Activated CD4-positive, alpha-beta T cell treated with anti-CD3 and anti-CD28 coated beads, Interleukin-2, amount 10 ng/mL, durations not matched to agents 24 days and 14 days (primary cell): ENCODE measurements around the gene OR13G1. TPM values are rescaled to one million over a fixed set of nuclear protein-coding genes. Genes with fewer than 3 reads are reported as not detected.
"Not testable (repeated sequence)": the region's sequence is repeated elsewhere in the genome, so short reads cannot be mapped to it uniquely, and the experiment has no call there.

Experiments used
- DNase-seq: peaks from one replicate; pipeline ENCODE4 v3.0.0; 2022
- H3K27ac Mint-ChIP-seq: one replicate; pipeline ENCODE4 v1.8.0; 2022; ENCODE audit warnings: mild to moderate bottlenecking, mixed read lengths
- H3K27me3 Mint-ChIP-seq: one replicate; pipeline ENCODE4 v1.8.0; 2022; ENCODE audit warnings: mixed read lengths
- H3K36me3 Mint-ChIP-seq: one replicate; pipeline ENCODE4 v1.8.0; 2022; ENCODE audit warnings: low read depth, mild to moderate bottlenecking, mixed read lengths
- H3K4me1 Mint-ChIP-seq: one replicate; pipeline ENCODE4 v1.8.0; 2021; ENCODE audit warnings: mixed read lengths
- H3K4me3 Mint-ChIP-seq: one replicate; pipeline ENCODE4 v1.8.0; 2022; ENCODE audit warnings: mild to moderate bottlenecking, moderate library complexity, mixed read lengths
- H3K9me3 Mint-ChIP-seq: one replicate; pipeline ENCODE4 v1.8.0; 2021; ENCODE audit warnings: mixed read lengths
- intact Hi-C: fragments of 100-400 bp; cut with micrococcal nuclease; formaldehyde crosslinking; loops from one replicate; pipeline ENCODE4 v1.15.1; 2023
- total RNA-seq: library from RNA; stranded (reverse); gene quantifications from 2 replicates; pipeline ENCODE4 v1.2.3, GENCODE V29; 2022

OR13G1 gene
- not detected in 2 replicates for total RNA-seq

GRCh38 chr1:247679639-247680038 lies at the start of gene OR13G1:
Gene OR13G1, minus strand, starts transcription at chr1:247679739. Its CDS starts 6,698 bp downstream, at chr1:247673041.
- Mint-ChIP-seq H3K4me1 (no peaks in the 10 kb centered on the region), H3K36me3 (no peaks in the 10 kb centered on the region), H3K27ac (no peak within 1 kb of the TSS), H3K4me3 (no peak within 1 kb of the TSS), H3K9me3 (no peaks in the 10 kb centered on the region), H3K27me3 (no peaks in the 10 kb centered on the region)
- DNase-seq = no peak
- intact Hi-C loops = no loop called here

- no peak for DNase-seq
- Mint-ChIP-seq H3K27me3 (no peaks in the 10 kb centered on the region), H3K9me3 (peaks cover 4% of the 10 kb centered on the region), H3K36me3 (no peaks in the 10 kb centered on the region), H3K4me1 (no peaks in the 10 kb centered on the region), H3K27ac (no peak overlapping the region), H3K4me3 (no peak overlapping the region)
- intact Hi-C loops = no loop called here
Observed at GRCh38 chr1:247721222-247721621, 41.7 kb upstream of the OR13G1 start.

- Mint-ChIP-seq H3K27ac (no peak within 1 kb of the TSS), H3K4me3 (no peak within 1 kb of the TSS), H3K27me3 (no peaks in the 10 kb centered on the region), H3K9me3 (no peaks in the 10 kb centered on the region), H3K36me3 (no peaks in the 10 kb centered on the region), H3K4me1 (no peaks in the 10 kb centered on the region)
- intact Hi-C loops = no loop called here
- no peak for DNase-seq
Observed at GRCh38 chr1:247716546-247716945, 37.0 kb upstream of the OR13G1 start, which contains the start of gene OR6F1. Gene OR6F1, minus strand, starts transcription at chr1:247716646. Its CDS starts 3,891 bp downstream, at chr1:247712755.

GRCh38 chr1:247713753-247714152 lies 34.2 kb upstream of the OR13G1 start:
- no peak overlapping the region for H3K27ac Mint-ChIP-seq
- intact Hi-C loops = no loop called here
- no peaks in the 10 kb centered on the region for H3K36me3 Mint-ChIP-seq
- no peaks in the 10 kb centered on the region for H3K9me3 Mint-ChIP-seq
- no peaks in the 10 kb centered on the region for H3K27me3 Mint-ChIP-seq
- DNase-seq = no peak
- no peak overlapping the region for H3K4me3 Mint-ChIP-seq
- H3K4me1 Mint-ChIP-seq = no peaks in the 10 kb centered on the region

- H3K4me3 Mint-ChIP-seq, H3K4me1 Mint-ChIP-seq, H3K9me3 Mint-ChIP-seq, intact Hi-C loops, H3K36me3 Mint-ChIP-seq, DNase-seq, H3K27ac Mint-ChIP-seq, H3K27me3 Mint-ChIP-seq: not testable (repeated sequence)
Observed at GRCh38 chr1:247710681-247711080, 31.1 kb upstream of the OR13G1 start.

GRCh38 chr1:247701338-247701737 lies 21.8 kb upstream of the OR13G1 start:
- Mint-ChIP-seq H3K4me3 (no peak overlapping the region), H3K4me1 (no peaks in the 10 kb centered on the region), H3K36me3 (no peaks in the 10 kb centered on the region), H3K9me3 (peaks cover 3% of the 10 kb centered on the region), H3K27ac (no peak overlapping the region), H3K27me3 (no peaks in the 10 kb centered on the region)
- intact Hi-C loops = no loop called here
- no peak for DNase-seq

GRCh38 chr1:247681288-247681897 lies 1.9 kb upstream of the OR13G1 start:
- intact Hi-C loops = no loop called here
- Mint-ChIP-seq H3K4me3 (no peak overlapping the region), H3K9me3 (no peaks in the 10 kb centered on the region), H3K4me1 (no peaks in the 10 kb centered on the region), H3K27ac (no peak overlapping the region), H3K36me3 (no peaks in the 10 kb centered on the region), H3K27me3 (no peaks in the 10 kb centered on the region)
- peak; percentile 76 for DNase-seq

- no peak for DNase-seq
- no peak overlapping the region for H3K4me3 Mint-ChIP-seq
- no peaks in the 10 kb centered on the region for H3K9me3 Mint-ChIP-seq
- intact Hi-C loops = no loop called here
- no peaks in the 10 kb centered on the region for H3K36me3 Mint-ChIP-seq
- H3K27ac Mint-ChIP-seq = no peak overlapping the region
- no peaks in the 10 kb centered on the region for H3K4me1 Mint-ChIP-seq
- H3K27me3 Mint-ChIP-seq = no peaks in the 10 kb centered on the region
Observed at GRCh38 chr1:247680171-247680570, 632 bp upstream of the OR13G1 start.

- H3K36me3 Mint-ChIP-seq = no peaks in the 10 kb centered on the region
Observed at GRCh38 chr1:247669225-247669624, 10.3 kb downstream of the OR13G1 start.

GRCh38 chr1:247656221-247656875 lies 23.2 kb downstream of the OR13G1 start:
- Mint-ChIP-seq H3K27me3 (no peaks in the 10 kb centered on the region), H3K27ac (no peak overlapping the region), H3K4me3 (no peak overlapping the region), H3K9me3 (no peaks in the 10 kb centered on the region), H3K4me1 (no peaks in the 10 kb centered on the region), H3K36me3 (no peaks in the 10 kb centered on the region)
- intact Hi-C loops = no loop called here
- DNase-seq = no peak

More at GRCh38 chr1:247669225-247669624, 10.3 kb downstream of the OR13G1 start:
- intact Hi-C loops = no loop called here
- H3K4me3 Mint-ChIP-seq = no peak overlapping the region
- DNase-seq = no peak
- no peaks in the 10 kb centered on the region for H3K27me3 Mint-ChIP-seq
- no peaks in the 10 kb centered on the region for H3K4me1 Mint-ChIP-seq
- H3K9me3 Mint-ChIP-seq = no peaks in the 10 kb centered on the region
- no peak overlapping the region for H3K27ac Mint-ChIP-seq

GRCh38 chr1:247653040-247653439 lies 26.5 kb downstream of the OR13G1 start:
- H3K27ac Mint-ChIP-seq = no peak overlapping the region
- no peaks in the 10 kb centered on the region for H3K4me1 Mint-ChIP-seq
- no peak overlapping the region for H3K4me3 Mint-ChIP-seq
- H3K9me3 Mint-ChIP-seq = no peaks in the 10 kb centered on the region
- intact Hi-C loops = no loop called here
- no peaks in the 10 kb centered on the region for H3K36me3 Mint-ChIP-seq
- no peaks in the 10 kb centered on the region for H3K27me3 Mint-ChIP-seq
- DNase-seq = no peak

- Mint-ChIP-seq H3K4me3 (no peak overlapping the region), H3K27ac (no peak overlapping the region), H3K9me3 (no peaks in the 10 kb centered on the region), H3K27me3 (no peaks in the 10 kb centered on the region), H3K4me1 (no peaks in the 10 kb centered on the region), H3K36me3 (no peaks in the 10 kb centered on the region)
- intact Hi-C loops = no loop called here
- no peak for DNase-seq
Observed at GRCh38 chr1:247647864-247648263, 31.7 kb downstream of the OR13G1 start.

- H3K4me1 Mint-ChIP-seq = no peaks in the 10 kb centered on the region
- no peak overlapping the region for H3K4me3 Mint-ChIP-seq
- H3K36me3 Mint-ChIP-seq = no peaks in the 10 kb centered on the region
- intact Hi-C loops = no loop called here
- no peak for DNase-seq
- H3K9me3 Mint-ChIP-seq = no peaks in the 10 kb centered on the region
- H3K27ac Mint-ChIP-seq = no peak overlapping the region
- no peaks in the 10 kb centered on the region for H3K27me3 Mint-ChIP-seq
Observed at GRCh38 chr1:247646867-247647266, 32.7 kb downstream of the OR13G1 start.

- Mint-ChIP-seq H3K4me3 (no peak overlapping the region), H3K4me1 (no peaks in the 10 kb centered on the region), H3K27me3 (peaks cover 2% of the 10 kb centered on the region), H3K36me3 (no peaks in the 10 kb centered on the region), H3K9me3 (no peaks in the 10 kb centered on the region), H3K27ac (no peak overlapping the region)
- intact Hi-C loops = no loop called here
- DNase-seq = no peak
Observed at GRCh38 chr1:247642742-247643141, 36.8 kb downstream of the OR13G1 start.
